HG03439 (cell line): ENCODE measurements around the gene EPM2A.

Source experiments
- ATAC-seq: cut with Tn5 transposase; IDR thresholded peaks from one replicate; pipeline ENCODE4 v1.9.1; 2021; ENCODE audit warnings: mild to moderate bottlenecking, moderate library complexity; ENCODE audit not compliant: unreplicated experiment

EPM2A gene

GRCh38 chr6:145620088-145620487, 115.2 kb downstream of the EPM2A start:
- ATAC-seq = no peak

GRCh38 chr6:145609521-145609920, 125.8 kb downstream of the EPM2A start:
- no peak for ATAC-seq

DNA sequence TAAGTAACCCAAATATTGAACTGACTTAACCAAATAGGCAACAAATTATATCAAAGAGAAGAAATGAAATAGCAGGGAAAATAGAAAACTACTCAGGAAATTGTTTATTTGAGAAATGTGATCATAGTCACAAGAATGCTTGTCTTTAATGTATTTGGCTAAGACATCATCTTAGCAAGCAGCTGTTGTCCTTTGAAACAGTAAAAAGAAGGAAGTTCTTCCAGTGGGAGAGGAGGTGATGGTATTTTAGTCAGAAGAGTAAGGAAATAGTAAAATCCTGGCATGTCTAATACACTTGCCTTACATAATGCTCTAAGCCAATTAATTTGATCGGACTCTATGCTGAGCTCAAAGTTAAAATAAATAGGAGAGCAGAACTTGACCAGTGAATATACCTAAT, 126.5 kb downstream of the EPM2A start:
- no peak for ATAC-seq

DNA sequence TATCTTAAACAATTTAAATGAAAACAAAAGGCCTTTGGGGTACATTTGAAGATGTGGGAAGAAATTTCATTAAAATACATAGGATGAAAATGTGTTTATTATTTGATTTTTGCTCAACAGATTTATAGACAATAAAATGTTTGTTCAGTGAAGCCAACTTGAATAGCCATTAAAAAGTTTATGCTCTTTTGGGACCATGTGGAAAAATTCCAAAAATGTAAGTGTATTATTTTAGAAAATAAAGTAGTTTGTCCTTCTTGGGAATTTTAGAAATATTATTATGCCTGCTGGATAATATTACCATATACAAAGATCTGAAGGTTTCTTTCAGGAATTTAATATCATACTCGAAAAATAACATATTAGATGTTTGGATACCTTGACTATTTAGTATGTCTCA, 131.3 kb downstream of the EPM2A start:
- ATAC-seq = no peak

DNA sequence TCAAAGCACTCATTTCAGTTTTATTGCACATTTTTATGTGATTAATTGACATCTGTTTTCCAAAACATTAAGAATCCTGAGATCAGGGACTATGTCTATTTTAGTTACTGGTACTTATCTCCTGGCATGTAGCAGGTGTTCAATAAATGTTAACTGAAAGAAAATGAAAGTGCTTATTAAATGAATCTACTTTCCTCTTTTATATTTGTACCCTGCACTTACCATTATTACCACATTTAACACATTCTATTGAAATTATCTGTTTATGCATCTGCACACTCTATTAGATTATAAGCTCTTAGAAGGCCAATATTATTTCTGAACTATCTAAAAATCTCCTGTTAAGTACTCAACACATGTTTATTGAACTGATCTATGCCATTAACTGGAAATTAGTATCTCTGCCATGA, 131.9 kb downstream of the EPM2A start:
- no peak for ATAC-seq

GRCh38 chr6:145602726-145603326, 132.5 kb downstream of the EPM2A start:
- ATAC-seq = no peak

GRCh38 chr6:145601397-145601796, 133.9 kb downstream of the EPM2A start:
- ATAC-seq = no peak

- no peak for ATAC-seq
Measured at GRCh38 chr6:145600299-145600698, 135.0 kb downstream of the EPM2A start.

DNA sequence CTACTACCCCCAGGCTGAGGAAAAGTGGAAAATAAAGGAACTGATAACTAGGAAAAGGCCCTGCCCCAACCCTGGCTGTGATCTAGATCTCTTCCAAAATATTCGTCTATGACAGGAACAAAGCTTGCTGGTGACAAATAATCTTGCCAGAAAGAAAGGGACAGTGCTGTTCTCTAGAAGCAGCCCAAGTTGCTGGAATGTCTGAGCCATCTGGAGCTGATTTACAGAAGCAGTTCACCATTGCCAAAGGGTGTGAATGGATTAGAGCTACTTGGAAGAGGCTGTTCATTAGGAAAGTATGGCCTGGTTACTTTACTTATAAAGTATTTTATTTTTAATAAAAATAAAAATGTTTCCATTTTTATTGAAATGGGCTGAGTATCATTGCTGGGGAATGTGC, 146.3 kb downstream of the EPM2A start:
- no peak for ATAC-seq

DNA sequence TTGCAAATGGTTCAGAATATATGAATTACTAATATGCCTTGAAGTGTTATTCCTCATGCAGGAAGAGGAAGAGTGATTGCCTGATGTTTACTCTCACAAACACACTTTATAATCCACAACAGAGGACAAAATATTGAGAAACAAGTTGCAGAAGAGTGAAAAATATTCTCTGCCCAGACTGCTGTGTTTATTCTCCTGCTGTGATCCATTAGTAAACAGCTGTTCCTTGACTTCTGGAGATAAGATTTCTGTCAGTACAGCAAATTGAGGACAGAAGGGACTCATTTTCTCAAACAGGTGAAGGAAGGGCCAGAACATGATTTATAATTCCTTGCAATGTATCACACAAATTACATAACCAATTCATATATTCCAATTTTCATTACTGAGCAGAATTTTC, 148.0 kb downstream of the EPM2A start:
- ATAC-seq = no peak

GRCh38 chr6:145583753-145584152, 151.6 kb downstream of the EPM2A start:
- no peak for ATAC-seq
